OCI-LY7 (cell line): ENCODE data around the gene PLA2G4A.

Experiments used
- CTCF ChIP-seq: fragments of 200-600 bp; sonication (generic); conservative IDR thresholded peaks from 2 replicates; pipeline ENCODE4 v1.5.1; 2014; ENCODE audit warnings: mild to moderate bottlenecking, antibody characterized with exemption, low read length, moderate library complexity, mixed read lengths
- EZH2phosphoT487 ChIP-seq: fragments of 200-600 bp; sonication (generic); IDR thresholded peaks from 2 replicates; pipeline ENCODE4 v1.6.1; 2018; ENCODE audit warnings: low read depth, borderline replicate concordance, mild to moderate bottlenecking, mixed run types, antibody characterized with exemption, low read length, moderate library complexity, mixed read lengths

- TF ChIP-seq CTCF (no peak), EZH2phosphoT487 (no peak)
These were observed 36.5 kb downstream of the PLA2G4A start for GRCh38 chr1:186865253-186865652.
